NCI-H1092 (cell line): ENCODE data around the gene SOCS4.
"Not testable (repeated sequence)": the region's sequence is repeated elsewhere in the genome, so short reads cannot be mapped to it uniquely, and the experiment has no call there.

Source experiments
- DNase-seq: peaks from one replicate; lab custom pipeline; 2025; lab: John Stamatoyannopoulos, UW

Gene SOCS4, protein sequence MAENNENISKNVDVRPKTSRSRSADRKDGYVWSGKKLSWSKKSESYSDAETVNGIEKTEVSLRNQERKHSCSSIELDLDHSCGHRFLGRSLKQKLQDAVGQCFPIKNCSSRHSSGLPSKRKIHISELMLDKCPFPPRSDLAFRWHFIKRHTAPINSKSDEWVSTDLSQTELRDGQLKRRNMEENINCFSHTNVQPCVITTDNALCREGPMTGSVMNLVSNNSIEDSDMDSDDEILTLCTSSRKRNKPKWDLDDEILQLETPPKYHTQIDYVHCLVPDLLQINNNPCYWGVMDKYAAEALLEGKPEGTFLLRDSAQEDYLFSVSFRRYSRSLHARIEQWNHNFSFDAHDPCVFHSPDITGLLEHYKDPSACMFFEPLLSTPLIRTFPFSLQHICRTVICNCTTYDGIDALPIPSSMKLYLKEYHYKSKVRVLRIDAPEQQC

GRCh38 chr14:55026793-55027561 lies at the start of gene SOCS4, which contains the start of gene WDHD1:
Gene SOCS4, plus strand, starts transcription at chr14:55027236. Its CDS starts 15,806 bp downstream, at chr14:55043042.
Gene WDHD1, minus strand, starts transcription at chr14:55027099. Its CDS starts 312 bp downstream, at chr14:55026787.
- DNase-seq: peak; percentile 95

GRCh38 chr14:54979039-54979438 lies 48.0 kb upstream of the SOCS4 start:
- DNase-seq: no peak

DNA sequence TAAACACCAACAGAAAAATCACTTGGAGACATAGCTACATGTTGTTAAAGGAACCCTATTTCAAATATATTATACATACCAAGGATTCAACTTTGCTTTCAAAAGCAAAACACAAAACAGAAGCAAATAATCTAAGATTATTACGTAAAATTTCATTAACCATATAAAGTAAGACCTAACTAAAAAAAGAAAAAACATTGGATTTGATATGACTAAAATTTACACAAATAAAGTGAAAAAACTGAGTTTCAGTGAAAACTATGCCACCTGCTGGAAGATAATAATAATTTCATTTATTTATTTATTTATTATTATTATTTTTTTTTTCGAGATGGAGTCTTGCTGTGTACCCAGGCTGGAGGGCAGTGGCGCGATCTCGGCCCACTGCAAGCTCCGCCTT lies 45.3 kb upstream of the SOCS4 start:
- no peak for DNase-seq

GRCh38 chr14:54985156-54985555 lies 41.9 kb upstream of the SOCS4 start:
- no peak for DNase-seq

DNA sequence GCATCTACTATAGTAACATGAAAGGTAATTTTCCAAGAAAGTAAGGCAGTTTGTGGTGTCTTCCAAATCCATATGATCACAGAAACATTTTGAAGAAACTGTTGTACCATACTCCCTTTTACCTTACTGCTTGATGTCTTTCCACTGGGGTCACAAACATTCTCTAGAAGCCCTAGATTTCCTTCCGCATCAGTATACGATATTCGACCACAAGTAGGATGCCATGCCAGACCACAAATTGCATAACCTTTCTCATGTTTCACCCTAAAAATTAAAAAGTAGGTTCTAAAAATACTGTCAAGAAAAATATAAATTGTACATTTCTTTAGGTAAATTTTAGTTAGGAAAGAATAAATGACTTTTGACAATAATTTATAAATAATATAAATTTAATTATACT lies 26.7 kb upstream of the SOCS4 start:
- no peak for DNase-seq

DNA sequence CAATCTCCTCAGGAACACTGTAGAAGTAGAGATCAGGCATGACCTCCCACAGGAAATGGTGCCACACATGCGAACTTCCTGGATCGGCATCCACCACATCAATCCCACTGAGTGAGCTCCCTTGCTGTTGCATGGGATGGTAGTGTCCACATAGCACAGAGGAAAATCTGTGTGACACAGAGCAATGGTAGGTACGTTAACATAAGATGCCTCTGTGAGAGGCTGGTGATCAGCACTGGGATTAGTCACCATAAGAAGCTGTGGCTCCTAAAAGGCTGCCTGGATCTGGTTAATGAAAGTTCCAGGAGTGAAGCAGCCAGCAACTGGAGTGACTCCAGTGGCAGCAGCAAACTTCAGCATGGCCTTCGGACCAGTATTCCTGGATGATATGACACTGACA lies 22.0 kb upstream of the SOCS4 start:
- no peak for DNase-seq

GRCh38 chr14:55015006-55015405 lies 12.0 kb upstream of the SOCS4 start:
- DNase-seq: no peak

GRCh38 chr14:55019968-55020554 lies 7.0 kb upstream of the SOCS4 start:
- no peak for DNase-seq

- not testable (repeated sequence) for DNase-seq
These were observed 2.7 kb upstream of the SOCS4 start for GRCh38 chr14:55024365-55024764.

DNA sequence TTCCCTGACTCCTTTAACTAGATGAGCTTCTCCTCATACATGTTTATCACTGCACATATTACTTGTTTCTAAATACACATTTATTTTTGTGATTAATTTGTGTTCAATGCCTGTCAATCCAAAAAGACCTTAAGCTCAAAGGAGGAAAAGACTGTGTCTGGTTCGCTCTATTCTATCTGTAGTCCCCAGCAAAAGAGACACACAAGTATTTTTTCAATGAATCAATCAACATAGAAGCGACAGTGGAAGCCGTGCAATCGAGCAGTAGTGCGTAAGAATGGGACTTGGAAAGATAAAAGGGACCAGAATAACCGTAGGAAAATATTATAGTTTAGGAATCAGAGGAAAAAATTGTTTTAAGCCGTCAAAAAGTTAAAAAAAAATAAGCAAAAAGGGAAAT lies 1.1 kb upstream of the SOCS4 start:
- DNase-seq: no peak

DNA sequence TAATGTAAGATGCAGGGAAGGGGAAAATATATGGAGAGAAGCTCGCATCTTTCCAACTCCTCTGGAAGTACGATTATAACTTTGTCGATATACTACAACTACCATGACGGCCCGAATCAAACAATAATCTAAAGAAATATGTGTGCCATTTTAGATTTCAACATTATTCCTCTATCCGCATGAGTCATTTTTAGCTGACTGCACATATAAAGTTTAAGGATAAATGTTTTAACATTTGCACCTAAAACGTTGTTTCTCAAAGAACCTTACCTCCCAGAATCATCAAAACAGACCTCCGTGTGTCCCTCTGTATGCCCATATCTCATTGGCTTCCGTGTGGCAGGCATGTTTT lies 619 bp upstream of the SOCS4 start:
- no peak for DNase-seq

- no peak for DNase-seq
These were observed 1.0 kb downstream of the SOCS4 start for GRCh38 chr14:55028066-55028465.

- no peak for DNase-seq
These were observed 1.4 kb downstream of the SOCS4 start for GRCh38 chr14:55028476-55028875.

GRCh38 chr14:55031190-55031589 lies 4.2 kb downstream of the SOCS4 start:
- no peak for DNase-seq

DNA sequence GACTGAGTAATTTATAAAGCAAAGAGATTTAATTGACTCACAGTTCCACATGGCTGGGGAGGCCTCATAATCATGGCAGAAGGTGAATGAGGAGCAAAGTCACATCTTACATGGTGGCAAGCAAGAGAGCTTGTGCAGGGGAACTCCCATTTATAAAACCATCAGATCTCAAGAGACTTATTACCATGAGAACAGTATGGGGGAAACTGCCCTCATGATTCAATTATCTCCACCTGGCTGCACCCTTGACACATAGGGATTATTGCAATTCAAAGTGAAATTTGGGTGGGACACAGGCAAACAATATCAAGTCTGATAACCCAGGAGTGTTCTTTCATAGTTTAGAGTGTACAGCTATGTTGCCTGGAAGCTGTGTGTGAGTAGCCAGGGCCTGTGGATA lies 11.0 kb downstream of the SOCS4 start:
- DNase-seq: not testable (repeated sequence)

DNA sequence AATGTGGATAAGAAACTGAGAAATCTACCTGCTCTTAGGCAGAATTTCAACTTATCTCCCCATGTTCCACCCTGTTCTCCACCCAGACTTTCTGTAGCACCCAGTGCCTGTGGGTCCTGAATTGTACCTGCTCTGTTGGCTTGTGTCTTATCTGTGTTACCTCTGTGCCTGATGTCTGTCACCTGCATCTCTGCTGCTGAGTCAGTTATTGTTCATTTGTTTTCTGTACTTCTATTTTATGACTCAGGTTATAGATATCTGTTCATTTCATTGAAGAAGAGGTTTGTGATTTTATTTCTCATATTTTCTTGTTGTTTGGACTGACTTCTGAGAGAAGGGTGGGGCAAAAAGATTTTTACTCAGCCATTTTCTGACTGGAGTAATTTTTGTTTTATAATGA lies 11.7 kb downstream of the SOCS4 start:
- DNase-seq: no peak

- DNase-seq: no peak
These were observed 16.5 kb downstream of the SOCS4 start for GRCh38 chr14:55043528-55043927.

DNA sequence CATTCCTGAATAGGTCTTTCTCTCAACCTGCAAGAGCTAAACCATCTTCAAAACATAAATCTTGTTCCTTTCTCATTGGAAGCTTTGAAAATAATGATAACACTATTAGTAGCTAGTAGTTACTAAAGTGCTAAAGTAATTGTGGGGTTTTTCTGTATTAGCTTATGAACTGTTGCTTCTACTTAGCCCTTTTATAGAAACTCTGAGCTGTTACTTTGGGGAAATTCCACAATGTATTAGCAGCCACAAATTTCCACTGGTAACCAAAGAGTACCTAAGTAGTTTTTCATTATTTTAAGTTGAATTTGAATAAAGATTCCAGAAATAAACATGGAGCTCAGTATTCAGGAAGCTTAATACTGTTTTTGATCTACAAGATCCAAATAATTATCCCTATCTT lies 18.1 kb downstream of the SOCS4 start:
- DNase-seq: no peak

- DNase-seq: no peak
These were observed 20.4 kb downstream of the SOCS4 start for GRCh38 chr14:55047301-55048053.

DNA sequence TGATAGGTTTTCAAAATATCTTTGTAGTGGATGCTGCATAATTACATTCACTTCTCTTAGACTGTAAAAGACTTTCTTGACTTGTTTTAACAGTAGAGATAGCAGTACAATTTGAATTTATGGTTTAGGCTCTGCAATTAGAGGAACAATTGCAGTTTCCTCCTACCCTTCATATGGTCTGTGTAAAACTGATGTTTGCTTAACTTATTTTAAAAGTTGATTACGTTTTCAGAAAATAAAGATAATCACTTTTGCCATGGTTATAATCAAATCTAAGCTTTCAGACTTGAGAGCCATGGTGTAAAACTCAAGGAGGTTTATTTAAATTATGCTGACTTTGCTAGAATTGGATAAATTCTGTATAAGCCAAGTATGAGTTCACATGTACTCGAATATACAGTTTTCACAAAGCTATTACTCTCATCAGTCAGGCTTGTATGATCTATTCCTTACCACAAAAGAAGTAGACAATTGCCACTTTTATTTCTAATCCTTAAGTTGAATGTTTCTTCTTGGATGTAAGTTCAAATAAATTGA lies 21.9 kb downstream of the SOCS4 start:
- DNase-seq: no peak

DNA sequence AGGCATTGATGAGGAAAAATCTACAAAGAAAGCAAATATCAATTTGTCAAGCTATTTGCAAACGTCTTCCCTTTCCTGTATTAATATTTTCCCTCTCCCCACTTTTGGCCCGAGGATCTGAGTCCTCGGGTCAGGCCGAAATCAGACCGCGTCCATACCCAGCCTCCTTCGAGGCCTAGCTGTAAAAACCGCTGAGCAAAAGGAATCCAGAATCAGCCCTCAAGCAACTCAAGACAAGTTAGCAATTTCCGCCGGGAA lies 24.1 kb downstream of the SOCS4 start:
- no peak for DNase-seq
